ENCODE results near the gene PCDHGB3. TPM values are rescaled to one million over a fixed set of nuclear protein-coding genes. Genes with fewer than 3 reads are reported as not detected.

The PCDHGB3 gene
- total RNA-seq, 2 donors from 2014 or later = 0.40 to 4.6 TPM

DNA sequence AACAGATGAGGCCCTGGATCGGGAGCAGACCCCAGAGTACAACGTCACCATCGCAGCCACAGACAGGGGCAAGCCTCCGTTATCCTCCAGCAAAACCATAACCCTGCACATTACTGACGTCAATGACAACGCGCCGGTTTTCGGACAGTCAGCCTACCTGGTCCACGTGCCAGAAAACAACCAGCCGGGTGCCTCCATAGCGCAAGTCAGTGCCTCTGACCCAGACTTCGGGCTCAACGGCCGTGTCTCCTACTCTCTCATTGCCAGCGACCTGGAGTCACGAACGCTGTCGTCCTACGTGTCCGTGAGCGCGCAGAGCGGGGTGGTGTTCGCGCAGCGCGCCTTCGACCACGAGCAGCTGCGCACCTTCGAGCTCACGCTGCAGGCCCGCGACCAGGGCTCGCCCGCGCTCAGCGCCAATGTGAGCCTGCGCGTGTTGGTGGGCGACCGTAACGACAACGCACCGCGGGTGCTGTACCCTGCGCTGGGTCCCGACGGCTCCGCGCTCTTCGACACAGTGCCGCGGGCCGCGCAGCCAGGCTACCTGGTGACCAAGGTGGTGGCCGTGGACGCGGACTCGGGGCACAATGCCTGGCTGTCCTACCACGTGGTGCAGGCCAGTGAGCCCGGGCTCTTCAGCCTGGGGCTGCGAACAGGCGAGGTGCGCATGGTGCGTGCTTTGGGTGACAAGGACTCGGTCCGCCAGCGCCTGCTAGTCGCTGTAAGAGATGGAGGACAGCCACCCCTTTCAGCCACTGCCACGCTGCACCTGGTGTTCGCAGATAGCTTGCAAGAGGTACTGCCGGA is 49.2 kb downstream of the PCDHGB3 start:
- peaks cover 39% of the 10 kb centered on the region for H3K27me3 Mint-ChIP-seq (ENCODE audit: insufficient read depth)
- H3K27ac Mint-ChIP-seq = no peak overlapping the region
- 97 to 98% methylated on average over 62 to 74 of the region's 74 CpGs for whole genome bisulfite sequencing, 2 experiments (ENCODE audit: insufficient coverage in 1 of 2, insufficient read length in 1 of 2)
- peaks cover 48% of the 10 kb centered on the region for H3K36me3 Mint-ChIP-seq (ENCODE audit: low read depth)
- Histone ChIP-seq H3K27me3 (ENCODE audit: control insufficient read depth, insufficient read depth, low read length, poor library complexity, severe bottlenecking) (no peaks in the 10 kb centered on the region), H3K4me3 (ENCODE audit: low read length) (no peak overlapping the region), H3K9ac (ENCODE audit: extremely low read depth, low read length, poor library complexity, severe bottlenecking) (no peak overlapping the region), H3K36me3 (ENCODE audit: control insufficient read depth, insufficient read depth, low read length) (no peaks in the 10 kb centered on the region), H3K9me3 (ENCODE audit: control insufficient read depth, low read length) (peaks cover 60% of the 10 kb centered on the region), H3K4me1 (ENCODE audit: control insufficient read depth, insufficient read depth, low read length) (no peaks in the 10 kb centered on the region), H3K27ac (ENCODE audit: low read depth, low read length) (no peak overlapping the region)
- no peaks in the 10 kb centered on the region for H3K4me1 Mint-ChIP-seq
- H3K9me3 Mint-ChIP-seq = peaks cover 57% of the 10 kb centered on the region
- no peak for TF ChIP-seq CTCF (conservative IDR thresholded peaks at IDR 0.05)
- no peak overlapping the region for H3K4me3 Mint-ChIP-seq
- DNase-seq = no peak

DNA sequence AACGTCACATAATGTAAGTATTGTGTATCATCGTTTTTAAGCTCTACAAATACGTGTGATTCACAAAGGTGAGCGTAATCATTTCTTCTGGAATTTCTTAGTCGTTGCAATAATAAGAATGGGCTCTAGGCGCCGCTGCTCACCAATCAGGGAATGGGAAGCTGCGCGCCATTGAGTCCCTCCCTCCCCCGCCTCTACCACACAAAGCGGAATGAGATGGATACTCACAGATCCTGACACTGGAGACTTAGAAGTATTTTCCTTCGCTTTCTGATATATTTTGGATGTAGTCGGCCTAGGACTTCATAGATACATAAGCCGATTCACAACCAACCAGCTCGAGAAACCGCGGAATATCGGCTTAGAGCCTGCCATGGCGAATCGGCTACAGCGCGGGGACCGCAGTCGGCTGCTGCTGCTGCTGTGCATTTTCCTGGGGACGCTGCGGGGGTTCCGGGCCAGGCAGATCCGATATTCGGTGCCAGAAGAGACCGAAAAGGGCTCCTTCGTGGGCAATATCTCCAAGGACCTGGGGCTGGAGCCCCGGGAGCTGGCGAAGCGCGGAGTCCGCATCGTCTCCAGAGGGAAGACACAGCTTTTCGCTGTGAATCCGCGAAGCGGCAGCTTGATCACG is 50.9 kb downstream of the PCDHGB3 start, which contains the start of gene PCDHGA11:
TSS of gene PCDHGA11 (plus strand) at position 197 of the 634 bp plus-strand sequence. CDS start at position 374, 177 bp downstream.
- H3K9me3 ChIP-seq (ENCODE audit: control insufficient read depth, low read length) = peaks cover 68% of the 10 kb centered on the region
- H3K4me1 ChIP-seq (ENCODE audit: control insufficient read depth, insufficient read depth, low read length) = no peaks in the 10 kb centered on the region
- peak; percentile 91 for TF ChIP-seq CTCF (conservative IDR thresholded peaks at IDR 0.05)
- H3K4me1 Mint-ChIP-seq = no peaks in the 10 kb centered on the region
- H3K4me3 Mint-ChIP-seq = peak within 1 kb of the TSS; percentile 83
- H3K36me3 ChIP-seq (ENCODE audit: control insufficient read depth, insufficient read depth, low read length) = no peaks in the 10 kb centered on the region
- peaks cover 49% of the 10 kb centered on the region for H3K36me3 Mint-ChIP-seq (ENCODE audit: low read depth)
- no peak within 1 kb of the TSS for H3K27ac ChIP-seq (ENCODE audit: low read depth, low read length)
- H3K9me3 Mint-ChIP-seq = peaks cover 52% of the 10 kb centered on the region
- 79 to 96% methylated on average over 41 to 42 of the region's 42 CpGs for WGBS, 2 experiments (ENCODE audit: insufficient coverage in 1 of 2, insufficient read length in 1 of 2)
- H3K9ac ChIP-seq (ENCODE audit: extremely low read depth, low read length, poor library complexity, severe bottlenecking) = peak within 1 kb of the TSS; percentile 25
- DNase-seq = peak; percentile 92
- peak within 1 kb of the TSS; percentile 86 for H3K27ac Mint-ChIP-seq
- H3K27me3 Mint-ChIP-seq (ENCODE audit: insufficient read depth) = peaks cover 37% of the 10 kb centered on the region
- H3K27me3 ChIP-seq (ENCODE audit: control insufficient read depth, insufficient read depth, low read length, poor library complexity, severe bottlenecking) = no peaks in the 10 kb centered on the region
- H3K4me3 ChIP-seq (ENCODE audit: low read length) = peak within 1 kb of the TSS; percentile 75

GRCh38 chr5:141421489-141421855 is 51.4 kb downstream of the PCDHGB3 start:
- Histone ChIP-seq H3K4me3 (ENCODE audit: low read length) (peak overlapping the region; percentile 75), H3K27me3 (ENCODE audit: control insufficient read depth, insufficient read depth, low read length, poor library complexity, severe bottlenecking) (no peaks in the 10 kb centered on the region), H3K9ac (ENCODE audit: extremely low read depth, low read length, poor library complexity, severe bottlenecking) (no peak overlapping the region), H3K4me1 (ENCODE audit: control insufficient read depth, insufficient read depth, low read length) (no peaks in the 10 kb centered on the region), H3K36me3 (ENCODE audit: control insufficient read depth, insufficient read depth, low read length) (no peaks in the 10 kb centered on the region), H3K9me3 (ENCODE audit: control insufficient read depth, low read length) (peaks cover 73% of the 10 kb centered on the region), H3K27ac (ENCODE audit: low read depth, low read length) (no peak overlapping the region)
- no peak for TF ChIP-seq CTCF (conservative IDR thresholded peaks at IDR 0.05)
- Mint-ChIP-seq H3K27ac (no peak overlapping the region), H3K9me3 (peaks cover 55% of the 10 kb centered on the region), H3K4me1 (no peaks in the 10 kb centered on the region), H3K4me3 (peak overlapping the region; percentile 83), H3K27me3 (ENCODE audit: insufficient read depth) (peaks cover 37% of the 10 kb centered on the region), H3K36me3 (ENCODE audit: low read depth) (peaks cover 54% of the 10 kb centered on the region)
- no peak for DNase-seq
- WGBS, 2 experiments (ENCODE audit: insufficient coverage in 1 of 2, insufficient read length in 1 of 2) = 91 to 94% methylated on average over 13 of the region's 13 CpGs

Other genes with a start within 250 kb of the PCDHGB3 start
- gene PCDHB4, start 248.4 kb upstream of the PCDHGB3 start, total RNA-seq = 1 to 10 TPM; 1.7 to 3.3 TPM
- 10 to 100 TPM in 1 of 2 donors, 1 to 10 TPM in 1; 2.4 to 43.5 TPM for gene PCDHB5, start 235.0 kb upstream of the PCDHGB3 start, total RNA-seq
- gene PCDHB6, start 220.2 kb upstream of the PCDHGB3 start, total RNA-seq = 1 to 10 TPM in 1 of 2 donors, under 1 TPM in 1; 0.66 to 2.0 TPM
- under 1 TPM; 0.42 to 0.75 TPM for gene PCDHB7, start 197.6 kb upstream of the PCDHGB3 start, total RNA-seq
- gene PCDHB8, start 192.5 kb upstream of the PCDHGB3 start, total RNA-seq = 1 to 10 TPM in 1 of 2 donors, under 1 TPM in 1; 0.71 to 3.6 TPM
- 10 to 100 TPM in 1 of 2 donors, 1 to 10 TPM in 1; 9.7 to 14.8 TPM for gene PCDHB16, start 187.9 kb upstream of the PCDHGB3 start, total RNA-seq
- 1 to 10 TPM; 3.2 to 5.1 TPM for gene PCDHB9, start 183.1 kb upstream of the PCDHGB3 start, total RNA-seq
- gene PCDHB10, start 177.9 kb upstream of the PCDHGB3 start, total RNA-seq = 1 to 10 TPM; 2.9 to 3.5 TPM
- 1 to 10 TPM; 2.6 to 4.7 TPM for gene PCDHB11, start 170.6 kb upstream of the PCDHGB3 start, total RNA-seq
- gene PCDHB12, start 161.5 kb upstream of the PCDHGB3 start, total RNA-seq = 1 to 10 TPM; 1.6 to 5.0 TPM
- gene PCDHB13, start 156.3 kb upstream of the PCDHGB3 start, total RNA-seq = 1 to 10 TPM; 1.8 to 3.3 TPM
- 1 to 10 TPM; 2.6 to 2.8 TPM for gene PCDHB14, start 146.9 kb upstream of the PCDHGB3 start, total RNA-seq
- gene PCDHB15, start 124.8 kb upstream of the PCDHGB3 start, total RNA-seq = 1 to 10 TPM; 3.7 to 9.8 TPM
- under 1 TPM; 0.55 to 0.68 TPM for gene SLC25A2, start 66.2 kb upstream of the PCDHGB3 start, total RNA-seq
- gene TAF7, start 49.5 kb upstream of the PCDHGB3 start, total RNA-seq = 10 to 100 TPM; 85.4 to 99.0 TPM
- 1 to 10 TPM in 1 of 2 donors, under 1 TPM in 1; 0.38 to 2.2 TPM for gene PCDHGA1, start 39.7 kb upstream of the PCDHGB3 start, total RNA-seq
- 1 to 10 TPM in 1 of 2 donors, under 1 TPM in 1; 0.09 to 2.0 TPM for gene PCDHGA2, start 31.5 kb upstream of the PCDHGB3 start, total RNA-seq
- 1 to 10 TPM in 1 of 2 donors, not detected in 1; 4.3 TPM for gene PCDHGA3, start 26.4 kb upstream of the PCDHGB3 start, total RNA-seq
- 1 to 10 TPM; 1.4 to 6.6 TPM for gene PCDHGB1, start 20.1 kb upstream of the PCDHGB3 start, total RNA-seq
- gene PCDHGA4, start 15.2 kb upstream of the PCDHGB3 start, total RNA-seq = 1 to 10 TPM in 1 of 2 donors, under 1 TPM in 1; 0.86 to 5.0 TPM
- 1 to 10 TPM; 1.6 to 5.2 TPM for gene PCDHGB2, start 10.2 kb upstream of the PCDHGB3 start, total RNA-seq
- gene PCDHGA5, start 6.1 kb upstream of the PCDHGB3 start, total RNA-seq = 1 to 10 TPM in 1 of 2 donors, under 1 TPM in 1; 0.51 to 3.0 TPM
- gene PCDHGA6, start 3.6 kb downstream of the PCDHGB3 start, total RNA-seq = 1 to 10 TPM in 1 of 2 donors, under 1 TPM in 1; 0.55 to 3.8 TPM
- gene PCDHGA7, start 12.5 kb downstream of the PCDHGB3 start, total RNA-seq = 1 to 10 TPM in 1 of 2 donors, under 1 TPM in 1; 0.40 to 1.9 TPM
- gene PCDHGB4, start 17.5 kb downstream of the PCDHGB3 start, total RNA-seq = 10 to 100 TPM; 10.7 to 13.9 TPM
- 1 to 10 TPM; 1.1 to 3.0 TPM for gene PCDHGA8, start 22.4 kb downstream of the PCDHGB3 start, total RNA-seq
- 10 to 100 TPM in 1 of 2 donors, 1 to 10 TPM in 1; 1.3 to 17.3 TPM for gene PCDHGB5, start 27.7 kb downstream of the PCDHGB3 start, total RNA-seq
- gene PCDHGA9, start 32.5 kb downstream of the PCDHGB3 start, total RNA-seq = 1 to 10 TPM in 1 of 2 donors, under 1 TPM in 1; 0.89 to 7.3 TPM
- gene PCDHGB6, start 37.8 kb downstream of the PCDHGB3 start, total RNA-seq = 10 to 100 TPM in 1 of 2 donors, 1 to 10 TPM in 1; 8.3 to 10.8 TPM
- 10 to 100 TPM in 1 of 2 donors, 1 to 10 TPM in 1; 3.2 to 20.7 TPM for gene PCDHGA10, start 42.7 kb downstream of the PCDHGB3 start, total RNA-seq
- gene PCDHGB7, start 47.4 kb downstream of the PCDHGB3 start, total RNA-seq = 10 to 100 TPM; 15.3 to 19.3 TPM
- 10 to 100 TPM in 1 of 2 donors, 1 to 10 TPM in 1; 8.5 to 10.6 TPM for gene PCDHGA11, start 50.8 kb downstream of the PCDHGB3 start, total RNA-seq
- gene PCDHGA12, start 60.3 kb downstream of the PCDHGB3 start, total RNA-seq = 1 to 10 TPM; 1.4 to 4.1 TPM
- gene PCDHGC3, start 105.7 kb downstream of the PCDHGB3 start, total RNA-seq = 10 to 100 TPM; 13.9 to 27.6 TPM
- gene PCDHGC4, start 114.8 kb downstream of the PCDHGB3 start, total RNA-seq = 1 to 10 TPM; 2.6 to 3.0 TPM
- gene PCDHGC5, start 118.8 kb downstream of the PCDHGB3 start, total RNA-seq = 1 to 10 TPM in 1 of 2 donors, under 1 TPM in 1; 0.71 to 1.8 TPM
- gene DIAPH1, start 248.8 kb downstream of the PCDHGB3 start, total RNA-seq = 100 to 1,000 TPM; 104 to 106 TPM